Measurements from ENCODE around the gene PCDHGB6.

GRCh38 chr5:141359790-141360426 lies 47.9 kb upstream of the PCDHGB6 start, which contains the start of gene PCDHGB2:
- peak; percentile 18 to 32 for TF ChIP-seq CTCF (IDR thresholded peaks at IDR 0.05; ENCODE audit: extremely low read depth in 1 of 2, insufficient read depth in 1 of 2, low read depth in 1 of 2, low read length in 2 of 2)
- no peak for TF ChIP-seq POLR2AphosphoS5 (IDR thresholded peaks at IDR 0.05; ENCODE audit: insufficient read depth, low read depth, low read length)
- no peak for TF ChIP-seq POLR2A (IDR thresholded peaks at IDR 0.05; ENCODE audit: low read depth, low read length)
- peak; percentile 28 for TF ChIP-seq EZH2 (IDR thresholded peaks at IDR 0.05; ENCODE audit: borderline replicate concordance, low read depth, low read length, severe bottlenecking)
- no peak for TF ChIP-seq FOS (IDR thresholded peaks at IDR 0.05; ENCODE audit: borderline replicate concordance, insufficient read depth, low read length)
- no peak for TF ChIP-seq JUN (IDR thresholded peaks at IDR 0.05; ENCODE audit: borderline replicate concordance, insufficient read depth, insufficient read length, low read depth)
- no peak for TF ChIP-seq MAX (IDR thresholded peaks at IDR 0.05; ENCODE audit: insufficient read depth, insufficient read length)
- no peak for TF ChIP-seq MYC (IDR thresholded peaks at IDR 0.05; ENCODE audit: low read depth, low read length)
